H1 (cell line): ENCODE data around the gene UNC119. TPM values are rescaled to one million over a fixed set of nuclear protein-coding genes. Genes with fewer than 3 reads are reported as not detected.

Source experiments
- CTCF ChIA-PET: fragments of 300-600 bp; sonication (Branson Sonifier 250); formaldehyde crosslinking; loops from one replicate; lab custom pipeline; 2021; ENCODE audit not compliant: partially characterized antibody; lab: Charles Lee
- POLR2A ChIA-PET: fragments of 300-600 bp; sonication (Branson Sonifier 250); formaldehyde crosslinking; loops from one replicate; lab custom pipeline; 2021; ENCODE audit warnings: inconsistent platforms; ENCODE audit not compliant: partially characterized antibody; lab: Charles Lee
- DNase-seq, 2 experiments: peaks; one replicate each; pipeline versions ENCODE4 v3.0.0 to v3.0.0-alpha.2; 2010 to 2022; ENCODE audit warnings: low spot score in 2 of 2, low read depth in 1 of 2, mixed read lengths in 1 of 2
- FAIRE-seq: peaks from 2 replicates; lab custom pipeline; 2011; peaks lifted over from hg19 to GRCh38; lab: Jason Lieb, UNC
- H2AFZ ChIP-seq: 2 replicates; pipeline ENCODE4 v1.8.1; 2012; ENCODE audit warnings: low read length, inconsistent platforms
- H2AK5ac ChIP-seq: 2 replicates; pipeline ENCODE4 v1.6.1; 2013; ENCODE audit warnings: low read depth, low read length
- H2BK120ac ChIP-seq: replicated peaks from 2 replicates; pipeline ENCODE3; 2013; ENCODE audit warnings: low read depth, low read length, inconsistent platforms
- H2BK12ac ChIP-seq: 2 replicates; pipeline ENCODE4 v1.6.1; 2013; ENCODE audit warnings: low read depth, low read length
- H2BK15ac ChIP-seq: 2 replicates; pipeline ENCODE4 v1.6.1; 2013; ENCODE audit warnings: low read length
- H2BK20ac ChIP-seq: 2 replicates; pipeline ENCODE4 v1.6.1; 2013; ENCODE audit warnings: low read length
- H2BK5ac ChIP-seq: 2 replicates; pipeline ENCODE4 v1.6.1; 2013; ENCODE audit warnings: low read depth, low read length
- H3K14ac ChIP-seq: 2 replicates; pipeline ENCODE4 v1.6.1; 2013; ENCODE audit warnings: inconsistent platforms; ENCODE audit not compliant: insufficient read length
- H3K18ac ChIP-seq: 2 replicates; pipeline ENCODE4 v1.6.1; 2013; ENCODE audit warnings: low read length; ENCODE audit errors: extremely low read depth
- H3K23ac ChIP-seq: 2 replicates; pipeline ENCODE4 v1.6.1; 2013; ENCODE audit warnings: inconsistent platforms; ENCODE audit not compliant: insufficient read length
- H3K23me2 ChIP-seq: 2 replicates; pipeline ENCODE4 v1.6.1; 2013; ENCODE audit warnings: low read depth, low read length
- H3K27ac ChIP-seq: 2 replicates; pipeline ENCODE4 v1.6.1; 2011; ENCODE audit warnings: low read depth, low read length, inconsistent platforms
- H3K27me3 ChIP-seq, 4 experiments: replicated peaks in 1 of 4; 1 replicate in 1 of 4; 2 replicates in 3 of 4; pipeline versions ENCODE4 v1.6.1 to v1.8.1; 2011 to 2013; ENCODE audit warnings: low read length in 3 of 4, mild to moderate bottlenecking in 3 of 4, inconsistent platforms in 2 of 4, mixed read lengths in 2 of 4, moderate library complexity in 1 of 4; ENCODE audit not compliant: control insufficient read depth in 3 of 4, insufficient read depth in 3 of 4; ENCODE audit errors: extremely low read depth in 1 of 4
- H3K36me3 ChIP-seq, 4 experiments: 2 replicates each; pipeline versions ENCODE4 v1.6.1 to v1.8.1; 2011 to 2013; ENCODE audit warnings: mild to moderate bottlenecking in 4 of 4, low read length in 3 of 4, moderate library complexity in 2 of 4, control low read depth in 1 of 4, inconsistent platforms in 1 of 4; ENCODE audit not compliant: insufficient read depth in 4 of 4, control insufficient read depth in 2 of 4
- H3K4ac ChIP-seq: replicated peaks from 2 replicates; pipeline ENCODE3; 2013; ENCODE audit warnings: low read length, low read depth, mixed read lengths, inconsistent platforms; ENCODE audit not compliant: insufficient read length
- H3K4me1 ChIP-seq, 4 experiments: replicated peaks in 1 of 4; 1 replicate in 1 of 4; 2 replicates in 3 of 4; pipeline versions ENCODE4 v1.6.1 to v1.8.1; 2011 to 2013; ENCODE audit warnings: low read length in 3 of 4, inconsistent platforms in 2 of 4, mixed read lengths in 1 of 4; ENCODE audit not compliant: insufficient read depth in 4 of 4, control insufficient read depth in 3 of 4
- H3K4me2 ChIP-seq, 2 experiments: 2 replicates each; pipeline versions ENCODE4 v1.6.1 to v1.8.1; 2011 to 2013; ENCODE audit warnings: low read depth in 2 of 2, low read length in 2 of 2, control low read depth in 1 of 2, inconsistent platforms in 1 of 2, mild to moderate bottlenecking in 1 of 2; ENCODE audit not compliant: insufficient read depth in 1 of 2
- H3K4me3 ChIP-seq, 4 experiments: fragments of 200-600, 300-600 bp in 1 of 4; sonication (generic), shearing (Covaris generic), sonication (Bioruptor Twin) in 1 of 4; 2 replicates each; pipeline versions ENCODE4 v1.5.1 to v1.8.1; 2011 to 2016; ENCODE audit warnings: low read length in 4 of 4, low read depth in 3 of 4, control low read depth in 2 of 4, inconsistent platforms in 2 of 4, mild to moderate bottlenecking in 2 of 4, mixed read lengths in 1 of 4, moderate library complexity in 1 of 4; ENCODE audit not compliant: insufficient read depth in 2 of 4; ENCODE audit errors: extremely low read depth in 1 of 4
- H3K56ac ChIP-seq: replicated peaks from 2 replicates; pipeline ENCODE3; 2013; ENCODE audit warnings: low read depth, mild to moderate bottlenecking, mixed read lengths, low read length, inconsistent platforms; ENCODE audit not compliant: insufficient read length
- H3K79me1 ChIP-seq: 2 replicates; pipeline ENCODE4 v1.6.1; 2013; ENCODE audit warnings: low read depth, low read length, control low read depth
- H3K79me2 ChIP-seq, 2 experiments: 2 replicates each; pipeline versions ENCODE4 v1.6.1 to v1.8.1; 2012 to 2013; ENCODE audit warnings: low read length in 2 of 2, mild to moderate bottlenecking in 2 of 2, inconsistent platforms in 1 of 2; ENCODE audit not compliant: insufficient read depth in 2 of 2, control insufficient read depth in 1 of 2
- H3K9ac ChIP-seq, 4 experiments: replicated peaks in 1 of 4; 1 replicate in 1 of 4; 2 replicates in 3 of 4; pipeline versions ENCODE4 v1.6.1 to v1.8.1; 2011 to 2013; ENCODE audit warnings: low read depth in 3 of 4, low read length in 3 of 4, control low read depth in 2 of 4, mild to moderate bottlenecking in 2 of 4, moderate library complexity in 2 of 4, inconsistent platforms in 1 of 4; ENCODE audit errors: extremely low read depth in 1 of 4
- H3K9me3 ChIP-seq, 2 experiments: 2 replicates each; pipeline versions ENCODE4 v1.6.1 to v1.8.1; 2012 to 2013; ENCODE audit warnings: mild to moderate bottlenecking in 2 of 2, moderate library complexity in 2 of 2, control low read depth in 1 of 2, inconsistent platforms in 1 of 2, low read depth in 1 of 2, low read length in 1 of 2, mixed read lengths in 1 of 2; ENCODE audit not compliant: insufficient read depth in 2 of 2
- H4K20me1 ChIP-seq, 2 experiments: replicated peaks in 1 of 2; 2 replicates each; pipeline versions ENCODE3 to v1.8.1; 2011 to 2013; ENCODE audit warnings: inconsistent platforms in 2 of 2, low read length in 2 of 2, mild to moderate bottlenecking in 1 of 2; ENCODE audit not compliant: insufficient read depth in 2 of 2, control insufficient read depth in 1 of 2
- H4K5ac ChIP-seq: 2 replicates; pipeline ENCODE4 v1.6.1; 2013; ENCODE audit warnings: low read length, low read depth, mixed read lengths, inconsistent platforms; ENCODE audit not compliant: insufficient read length
- H4K8ac ChIP-seq: 2 replicates; pipeline ENCODE4 v1.8.0; 2013; ENCODE audit warnings: mild to moderate bottlenecking, moderate library complexity, low read length, inconsistent platforms; ENCODE audit not compliant: insufficient read depth; ENCODE audit errors: extremely low read depth
- H4K91ac ChIP-seq: replicated peaks from 2 replicates; pipeline ENCODE3; 2013; ENCODE audit warnings: low read length, mixed read lengths, inconsistent platforms; ENCODE audit not compliant: insufficient read length
- BACH1 ChIP-seq: IDR thresholded peaks from 2 replicates; pipeline ENCODE4 v1.6.1; 2012; ENCODE audit warnings: low read length, improper control_type of control experiment
- FOSL1 ChIP-seq: IDR thresholded peaks from 2 replicates; pipeline ENCODE4 v1.6.1; 2011; ENCODE audit warnings: mild to moderate bottlenecking, low read depth, low read length, moderate library complexity; ENCODE audit not compliant: insufficient read depth
- GABPA ChIP-seq: IDR thresholded peaks from 2 replicates; pipeline ENCODE4 v1.6.1; 2011; ENCODE audit warnings: mild to moderate bottlenecking, low read length, moderate library complexity, borderline replicate concordance; ENCODE audit not compliant: insufficient read depth
- HDAC2 ChIP-seq, 2 experiments: fragments of 300-600 bp in 1 of 2; sonication (generic) in 1 of 2; IDR thresholded peaks; 2 replicates each; pipeline ENCODE4 v1.6.1; 2011 to 2012; ENCODE audit warnings: low read depth in 2 of 2, low read length in 2 of 2, mild to moderate bottlenecking in 2 of 2, moderate library complexity in 2 of 2, borderline replicate concordance in 1 of 2, inconsistent platforms in 1 of 2
- HDAC6 ChIP-seq: IDR thresholded peaks from one replicate; pipeline ENCODE4 v1.7.1; 2012; ENCODE audit warnings: low read depth, mild to moderate bottlenecking, inconsistent platforms, low read length, moderate library complexity
- NANOG ChIP-seq: IDR thresholded peaks from 2 replicates; pipeline ENCODE4 v1.6.1; 2011; ENCODE audit warnings: low read length, low read depth, mild to moderate bottlenecking, inconsistent platforms; ENCODE audit not compliant: insufficient read depth, poor library complexity, severe bottlenecking
- NRF1 ChIP-seq: IDR thresholded peaks from 2 replicates; pipeline ENCODE4 v1.6.1; 2011; ENCODE audit warnings: mild to moderate bottlenecking, low read depth, low read length, improper control_type of control experiment
- POLR2A ChIP-seq, 2 experiments: IDR thresholded peaks; 1 replicate in 1 of 2; 2 replicates in 1 of 2; pipeline ENCODE4 v1.6.1; 2011; ENCODE audit warnings: low read depth in 2 of 2, low read length in 2 of 2, mild to moderate bottlenecking in 2 of 2; ENCODE audit errors: control extremely low read depth in 1 of 2
- RFX5 ChIP-seq: IDR thresholded peaks from 2 replicates; pipeline ENCODE4 v1.6.1; 2011; ENCODE audit warnings: low read depth, low read length, improper control_type of control experiment, borderline replicate concordance
- SIN3A ChIP-seq, 2 experiments: IDR thresholded peaks in 1 of 2; conservative IDR thresholded peaks in 1 of 2; 2 replicates each; pipeline ENCODE4 v1.6.1; 2011 to 2012; ENCODE audit warnings: low read length in 2 of 2, improper control_type of control experiment in 1 of 2, low read depth in 1 of 2, mild to moderate bottlenecking in 1 of 2
- SIRT6 ChIP-seq: IDR thresholded peaks from one replicate; pipeline ENCODE4 v1.7.1; 2012; ENCODE audit warnings: low read length, inconsistent platforms
- SP4 ChIP-seq: IDR thresholded peaks from 2 replicates; pipeline ENCODE4 v1.6.1; 2012; ENCODE audit warnings: low read length, inconsistent platforms
- TAF1 ChIP-seq: IDR thresholded peaks from 2 replicates; pipeline ENCODE4 v1.6.1; 2011; ENCODE audit warnings: mild to moderate bottlenecking, low read depth, low read length
- TEAD4 ChIP-seq: IDR thresholded peaks from 2 replicates; pipeline ENCODE4 v1.6.1; 2012; ENCODE audit warnings: low read depth, low read length, inconsistent platforms, mixed read lengths
- ZNF274 ChIP-seq: IDR thresholded peaks from 2 replicates; pipeline ENCODE4 v1.7.0; 2012; ENCODE audit warnings: low read length, borderline replicate concordance; ENCODE audit errors: extremely low read depth
- WGBS, 2 experiments: shearing (Covaris generic) in 1 of 2; methylation state at CpG; one replicate each; pipeline versions ENCODE4 v1.1.6 to v1.1.7; 2013 to 2015; ENCODE audit warnings: low lambda C conversion rate in 2 of 2, mixed read lengths in 2 of 2, inconsistent platforms in 1 of 2, low coverage in 1 of 2, missing lambda C conversion rate in 1 of 2; ENCODE audit not compliant: insufficient replicate concordance in 2 of 2, insufficient coverage in 1 of 2, insufficient read length in 1 of 2; ENCODE audit errors: extremely low coverage in 1 of 2, missing lambda C conversion rate in 1 of 2; 5-methylcytosine and 5-hydroxymethylcytosine counted together
- polyA plus RNA-seq, 7 experiments: library from polyadenylated mRNA; depleted of rRNA in 3 of 7; stranded (reverse) in 5 of 7; unstranded in 2 of 7; fragments of >200 nt in 5 of 7; fragments of 200-250 nt in 2 of 7; gene quantifications; 1 replicate in 5 of 7; 2 replicates in 1 of 7; 4 replicates in 1 of 7; pipeline versions ENCODE4 v1.2.1 to v1.2.3, GENCODE V29; 2011 to 2013; ENCODE audit warnings: missing spikeins in 2 of 7, mixed read lengths in 2 of 7
- total RNA-seq: library from RNA; stranded (reverse); fragmentation: NEBNext Ultra II Directional; extraction: Animal tissue kit (Norgen Biotek cat#: 25700); gene quantifications from 2 replicates; pipeline ENCODE4 v1.2.1, GENCODE V29; 2021

UNC119 gene
- total and polyA plus RNA-seq, 2 of the 8 experiments (the other 6 are each of a cell fraction or from before 2014, with no cell fraction given), result 43.5 to 94.4 TPM

GRCh38 chr17:28514561-28515002 lies 37.8 kb downstream of the UNC119 start:
- no peak overlapping the region for H3K9ac ChIP-seq
- no peak overlapping the region for H3K18ac ChIP-seq
- H2BK120ac ChIP-seq, result no peak overlapping the region
- no peaks in the 10 kb centered on the region; the same call in 1 of the 2 replicates for H3K23me2 ChIP-seq
- no peaks in the 10 kb centered on the region for H3K27me3 ChIP-seq
- no peak overlapping the region for H3K56ac ChIP-seq
- CTCF ChIA-PET, result interaction anchor here (1.2 to 1.7 kb wide), 3 partner anchors 11 to 20 kb away, joined by 3 to 5 read pairs (median 5); no protein-coding TSS in a partner anchor
- no peak overlapping the region for H4K91ac ChIP-seq
- no peaks in the 10 kb centered on the region for H3K36me3 ChIP-seq
- POLR2A ChIA-PET, result interaction anchor here (0.6 to 1.7 kb wide), 3 partner anchors 11 to 194 kb away, joined by 3 to 5 read pairs (median 4); no protein-coding TSS in a partner anchor
- H2BK15ac ChIP-seq, result no peak overlapping the region
- H3K4me1 ChIP-seq, result no peaks in the 10 kb centered on the region
- H3K4me3 ChIP-seq, result no peak overlapping the region
- H2AK5ac ChIP-seq, result no peak overlapping the region
- H3K14ac ChIP-seq, result no peak overlapping the region
- no peak overlapping the region; the same call in 1 of the 2 replicates for H4K8ac ChIP-seq
- no peak overlapping the region for H2BK12ac ChIP-seq
- no peak for FAIRE-seq
- no peaks in the 10 kb centered on the region for H3K79me2 ChIP-seq
- no peaks in the 10 kb centered on the region for H4K20me1 ChIP-seq
- H3K4ac ChIP-seq, result no peak overlapping the region
- no peak overlapping the region for H3K23ac ChIP-seq
- DNase-seq, result no peak
- no peak overlapping the region for H3K4me2 ChIP-seq
- H2BK5ac ChIP-seq, result no peak overlapping the region
- H3K9me3 ChIP-seq, result no peaks in the 10 kb centered on the region
- H3K27ac ChIP-seq, result no peak overlapping the region
- WGBS, 2 experiments, result 82% methylated on average over 15 of the region's 16 CpGs; no CpG with 5 or more reads in 1 of the 2 experiments
- no peaks in the 10 kb centered on the region for H3K79me1 ChIP-seq
- no peak overlapping the region for H2AFZ ChIP-seq
- no peak overlapping the region for H2BK20ac ChIP-seq
- H4K5ac ChIP-seq, result no peak overlapping the region
- no peak for TF ChIP-seq SIRT6
- no peak for TF ChIP-seq HDAC2 (IDR thresholded peaks at IDR 0.05; ENCODE audit: borderline replicate concordance in 1 of 2, low read depth in 2 of 2, low read length in 2 of 2)
- no peak for TF ChIP-seq HDAC6
- no peak for TF ChIP-seq RFX5
- no peak for TF ChIP-seq GABPA
- no peak for TF ChIP-seq POLR2A (IDR thresholded peaks at IDR 0.05; ENCODE audit: control extremely low read depth in 1 of 2, low read depth in 2 of 2, low read length in 2 of 2)
- no peak for TF ChIP-seq TEAD4
- TF ChIP-seq SIN3A (conservative IDR thresholded peaks at IDR 0.05 in 1 of 2, IDR thresholded peaks at IDR 0.05 in 1 of 2; ENCODE audit: low read depth in 1 of 2, low read length in 2 of 2), result no peak
- TF ChIP-seq SP4, result no peak
- TF ChIP-seq FOSL1, result no peak
- TF ChIP-seq NRF1, result no peak
- TF ChIP-seq ZNF274, result no peak
- no peak for TF ChIP-seq TAF1
- no peak for TF ChIP-seq NANOG
- no peak for TF ChIP-seq BACH1
